Measurements from ENCODE around the gene DYNC1I2.
"Not testable (repeated sequence)": the region's sequence is repeated elsewhere in the genome, so short reads cannot be mapped to it uniquely, and the experiment has no call there.

Gene DYNC1I2

DNA sequence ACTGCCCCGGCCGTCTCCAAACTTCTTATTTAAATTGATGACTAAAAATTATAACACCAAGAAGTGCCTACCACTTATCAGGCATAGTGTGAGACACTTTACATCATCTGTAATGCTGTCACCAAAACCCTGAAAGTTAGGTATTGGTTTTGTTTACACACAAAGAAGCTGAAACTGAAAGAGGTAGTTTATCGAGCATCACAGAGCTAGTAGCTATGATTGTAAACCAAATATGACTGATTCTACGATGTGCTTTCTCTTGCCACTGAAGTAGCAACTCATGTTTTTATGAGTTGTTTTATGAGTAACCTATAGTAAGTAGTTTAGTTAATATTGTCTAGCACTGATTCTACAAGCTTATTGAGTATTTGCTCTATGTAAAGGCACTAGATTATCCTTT lies 31.5 kb downstream of the DYNC1I2 start:
- DNase-seq: no peak

DNA sequence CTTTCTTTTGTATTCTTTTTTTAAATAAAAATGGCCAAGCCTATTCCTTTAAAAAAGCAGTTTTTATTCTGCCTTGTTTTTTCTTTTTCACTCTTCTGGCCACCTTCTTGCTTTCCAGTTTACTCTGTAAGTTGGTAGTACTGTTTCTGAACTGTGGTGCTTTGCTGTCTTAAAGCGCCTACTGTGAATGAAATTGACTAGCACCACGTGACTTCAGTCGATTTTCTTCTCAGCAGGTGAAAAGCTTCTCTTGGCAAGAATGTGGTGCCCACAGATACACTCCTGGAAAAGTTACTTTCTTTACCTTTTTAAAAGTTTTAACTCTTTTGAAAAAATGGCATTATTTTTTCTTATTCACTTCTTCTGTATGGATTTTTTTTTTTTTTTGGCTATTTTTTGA lies 32.4 kb downstream of the DYNC1I2 start:
- DNase-seq: no peak

DNA sequence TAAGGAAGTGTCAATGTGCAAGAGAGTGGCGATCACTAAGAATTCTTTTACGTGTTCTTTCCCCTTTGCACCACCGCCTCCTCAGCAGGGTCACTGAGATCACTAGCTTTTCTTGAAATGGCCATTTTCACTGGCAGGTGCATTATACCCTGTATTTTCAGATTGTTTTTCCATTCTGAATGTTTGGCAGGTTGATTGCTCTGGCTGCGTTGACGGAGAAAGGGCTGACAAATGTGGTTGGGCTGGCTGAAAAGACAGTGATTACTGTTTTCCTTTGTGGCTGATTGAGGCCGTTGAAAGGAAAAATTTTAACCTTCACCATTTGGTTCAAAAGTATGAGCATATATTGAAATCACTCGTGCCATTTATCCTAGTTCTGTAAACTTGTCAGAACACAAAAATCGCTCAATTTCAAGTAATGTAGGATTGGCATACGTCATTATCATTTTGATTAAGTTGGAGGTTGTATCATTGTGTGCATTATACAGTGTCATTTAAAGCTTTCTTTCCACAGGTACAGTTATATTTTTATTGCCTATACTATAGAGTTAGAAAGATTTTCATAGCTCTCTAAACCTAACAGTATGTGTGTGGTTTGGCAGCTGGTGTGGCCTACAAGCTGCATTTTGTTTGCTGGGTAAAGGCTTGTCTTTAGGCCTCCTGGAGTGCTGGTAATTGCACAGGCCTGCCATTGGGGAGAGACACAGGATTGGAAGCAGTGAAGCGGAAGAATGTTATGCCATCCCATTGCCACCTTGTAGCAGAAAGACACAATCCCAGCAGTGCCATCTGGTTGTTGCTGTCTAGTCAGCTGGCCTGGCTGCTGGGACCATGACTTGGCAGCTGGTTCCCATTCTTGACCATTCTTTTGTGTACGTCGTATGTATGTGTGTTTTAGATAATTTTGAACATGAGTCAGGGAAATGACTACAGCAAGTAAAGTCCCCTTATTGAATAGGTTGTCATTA lies 36.7 kb downstream of the DYNC1I2 start:
- no peak for DNase-seq

DNA sequence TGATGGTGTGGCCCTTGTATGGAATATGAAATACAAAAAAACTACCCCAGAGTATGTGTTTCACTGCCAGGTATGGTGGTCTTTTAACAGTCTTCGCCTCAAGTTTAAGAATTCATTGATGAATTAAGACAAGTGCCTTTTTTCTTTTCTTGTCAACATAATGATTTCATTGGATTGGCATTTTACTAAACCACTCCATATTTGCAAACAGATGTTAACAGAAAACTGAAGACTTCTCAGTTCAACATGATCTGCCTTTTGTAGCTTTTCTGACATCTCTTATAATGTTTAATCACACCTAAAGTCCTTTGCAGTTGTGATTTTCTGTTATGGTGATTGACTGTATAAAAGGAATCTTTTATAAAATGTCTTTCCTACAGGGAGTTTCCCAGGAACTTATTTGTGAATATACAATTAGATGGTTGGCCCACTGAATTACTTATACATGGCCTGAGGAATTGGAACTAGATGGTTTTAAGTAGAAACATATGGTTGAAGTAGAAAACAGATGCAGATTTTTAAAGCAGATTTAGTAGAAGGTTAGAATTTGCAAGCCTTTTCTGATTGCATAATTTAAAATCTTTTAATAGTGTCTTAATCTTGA lies 39.7 kb downstream of the DYNC1I2 start:
- peak; percentile 41 for DNase-seq

DNA sequence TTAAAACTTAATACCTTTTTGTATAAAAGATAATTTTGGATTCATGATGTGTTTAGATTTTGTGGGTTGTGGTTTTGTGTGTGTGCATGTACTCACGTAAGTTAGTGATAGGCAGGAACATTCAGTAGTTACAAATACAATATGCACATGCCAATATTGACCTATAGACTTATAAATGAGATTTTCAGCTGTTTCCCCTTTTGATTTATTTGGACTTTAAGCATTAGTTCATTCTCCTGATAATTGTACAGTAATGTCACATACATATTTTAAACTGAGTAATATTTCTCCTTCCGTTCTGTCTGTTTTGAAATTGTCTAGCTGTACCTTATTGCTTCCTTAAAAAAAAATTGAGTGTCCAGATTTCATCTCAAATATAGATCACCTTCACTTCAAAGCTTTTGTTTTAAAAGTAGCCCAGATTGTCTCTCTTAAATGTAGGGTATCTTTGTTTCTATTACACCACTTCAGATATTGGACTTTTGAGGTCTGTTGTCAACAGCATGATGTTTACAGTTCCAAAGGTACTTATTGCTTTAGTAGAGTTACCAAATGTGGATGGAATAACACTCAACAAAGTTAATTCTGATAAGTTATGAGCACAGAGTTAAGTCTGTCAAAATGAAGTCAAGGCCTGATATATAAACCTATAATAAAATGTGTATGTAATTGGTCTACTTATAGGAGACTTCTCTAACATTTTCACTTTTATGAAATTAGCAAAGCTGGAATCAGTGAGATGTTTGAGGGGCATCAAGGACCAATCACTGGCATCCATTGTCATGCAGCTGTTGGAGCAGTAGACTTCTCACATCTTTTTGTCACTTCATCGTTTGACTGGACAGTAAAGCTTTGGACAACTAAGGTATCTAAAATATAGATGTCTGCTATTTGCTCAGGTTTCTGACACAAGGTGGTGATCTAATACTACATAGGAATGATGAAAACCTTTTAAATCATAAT lies 42.0 kb downstream of the DYNC1I2 start:
- no peak for DNase-seq

DNA sequence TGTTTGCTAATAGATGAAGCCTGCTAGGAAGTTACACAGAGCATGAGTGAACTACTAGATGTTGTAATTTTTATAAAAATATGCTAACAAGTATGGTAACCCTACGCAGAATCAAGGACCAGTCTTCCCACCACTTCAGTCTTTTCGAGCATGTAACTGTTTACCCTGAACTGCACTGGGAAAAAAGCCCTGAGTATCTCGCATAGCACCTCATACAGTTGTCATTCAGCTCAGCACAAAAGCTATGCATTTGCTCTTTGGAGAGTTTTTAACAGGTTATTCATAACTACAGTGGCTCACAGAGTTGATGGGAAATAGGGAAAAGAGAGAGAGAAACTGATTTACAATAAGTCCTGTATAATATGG lies 42.7 kb downstream of the DYNC1I2 start:
- no peak for DNase-seq

DNA sequence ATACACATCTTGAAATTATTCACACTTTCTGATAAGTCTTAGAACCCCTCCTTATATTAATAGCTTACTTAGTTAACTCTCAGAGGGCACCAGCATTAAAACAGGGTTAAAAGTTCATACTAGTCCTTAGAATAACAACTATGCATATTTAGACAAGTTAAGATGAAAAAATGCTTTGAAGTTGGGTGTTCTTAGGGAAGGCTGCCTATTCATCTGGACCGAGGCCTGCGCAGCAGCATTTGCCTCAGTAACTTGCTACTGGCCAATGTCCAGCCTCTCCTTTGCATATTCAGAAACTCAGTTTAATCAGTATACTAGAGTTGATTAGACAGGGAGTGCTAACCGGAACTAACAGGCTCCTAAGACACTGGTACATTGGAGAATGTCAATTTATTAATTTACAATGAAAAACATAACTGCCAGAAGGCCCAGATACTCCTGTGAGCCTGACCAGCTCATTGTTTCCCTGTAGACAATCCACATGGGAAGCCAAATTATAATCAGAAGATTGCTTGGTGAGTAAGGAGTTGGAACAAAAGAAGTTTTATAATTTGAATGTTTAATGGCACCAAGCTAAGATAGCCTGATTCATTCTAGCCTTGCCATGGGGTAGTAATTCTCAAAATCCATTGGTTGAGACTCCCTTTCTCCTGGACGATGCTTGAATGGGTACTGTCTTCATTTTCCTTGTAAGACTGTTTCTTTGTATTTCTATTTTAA lies 48.9 kb downstream of the DYNC1I2 start:
- no peak for DNase-seq

DNA sequence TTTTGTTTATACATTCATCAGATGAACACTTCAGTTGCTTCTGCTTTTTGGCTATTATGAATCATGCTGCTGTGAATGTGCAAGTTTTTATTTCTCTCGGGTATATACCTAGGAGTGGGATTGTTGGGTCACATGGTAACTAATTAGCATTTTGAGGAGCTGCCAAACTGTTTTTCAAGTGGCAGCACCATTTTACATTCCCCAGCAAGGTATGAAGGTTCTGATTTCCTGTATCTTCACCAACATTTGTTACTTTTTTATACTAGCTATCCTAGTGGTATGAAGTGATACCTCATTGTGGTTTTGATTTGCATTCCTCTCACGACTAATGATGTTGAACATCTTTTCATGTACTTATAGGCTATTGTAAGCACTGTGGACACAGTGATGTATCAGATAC lies 53.9 kb downstream of the DYNC1I2 start:
- DNase-seq: peak; percentile 54

DNA sequence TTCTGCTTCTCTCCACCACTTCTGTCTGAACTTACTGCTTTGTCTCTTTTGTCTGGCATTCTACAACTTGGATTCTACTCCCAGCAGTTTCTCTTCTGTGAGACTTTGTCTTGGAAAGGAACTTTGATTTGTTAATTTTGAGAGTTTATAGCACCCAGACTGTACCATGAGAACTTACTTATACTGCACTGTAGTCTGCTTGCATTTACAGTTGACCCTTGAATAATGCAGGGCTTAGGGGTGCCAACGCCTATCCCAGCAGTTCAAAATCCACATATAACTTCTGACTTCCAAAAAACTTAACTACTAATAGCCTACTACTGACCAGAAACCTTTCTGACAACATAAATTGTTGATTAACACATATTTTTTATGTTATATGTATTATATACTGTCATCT lies 55.5 kb downstream of the DYNC1I2 start:
- DNase-seq: no peak

DNA sequence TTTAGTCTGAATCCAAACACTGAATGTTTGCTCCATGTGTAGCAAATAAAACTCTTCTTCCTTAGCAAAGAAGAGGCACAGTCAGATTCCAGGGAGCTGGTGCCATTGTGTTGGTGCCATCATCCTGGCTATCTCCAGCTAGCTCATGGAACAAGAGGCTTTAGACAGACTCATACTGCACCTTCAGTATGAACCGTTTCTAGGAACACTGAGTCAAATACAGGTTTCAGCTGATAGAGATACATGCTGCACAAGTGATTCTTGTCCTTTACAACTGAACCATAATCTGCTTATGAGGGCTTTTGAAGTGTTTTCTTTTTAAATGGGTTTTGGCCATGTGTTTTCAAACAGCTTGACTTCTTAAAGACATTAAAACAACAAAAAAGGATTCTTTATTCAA lies 57.9 kb downstream of the DYNC1I2 start:
- DNase-seq: no peak

DNA sequence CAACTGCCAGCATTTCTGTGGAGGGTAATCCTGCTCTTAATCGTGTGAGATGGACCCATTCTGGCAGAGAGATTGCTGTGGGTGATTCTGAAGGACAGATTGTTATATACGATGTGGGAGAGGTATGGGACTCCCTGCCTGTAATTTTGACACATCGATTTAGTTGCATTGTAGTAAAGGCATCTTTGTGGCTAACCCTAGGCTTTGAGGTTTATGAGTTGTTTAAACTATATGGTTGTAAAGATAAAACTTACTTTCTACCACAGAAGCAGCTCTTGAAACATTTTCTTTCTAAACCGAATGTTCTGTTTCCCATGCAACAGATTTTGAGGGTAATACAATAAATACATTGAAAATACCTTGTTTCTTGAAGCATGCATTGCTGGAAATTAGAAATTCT lies 58.5 kb downstream of the DYNC1I2 start:
- no peak for DNase-seq

DNA sequence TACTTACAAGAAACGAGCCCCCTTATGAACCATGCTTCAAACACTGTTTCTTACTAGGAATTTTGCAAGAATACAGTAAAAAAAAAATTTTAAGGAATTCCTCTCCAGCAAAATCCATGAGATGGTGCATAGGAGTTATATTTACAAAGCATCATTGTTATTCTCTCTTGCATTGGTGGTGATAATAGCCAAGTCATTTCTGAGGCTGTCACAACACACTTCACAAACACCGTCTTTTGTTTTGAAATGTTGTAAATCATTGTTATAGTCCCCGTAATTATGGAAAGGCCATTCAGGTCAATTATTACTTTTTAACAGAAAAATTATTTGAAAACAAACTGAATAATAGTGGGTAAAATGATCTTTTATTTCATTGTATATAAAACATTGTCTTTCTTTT lies 60.1 kb downstream of the DYNC1I2 start:
- no peak for DNase-seq

DNA sequence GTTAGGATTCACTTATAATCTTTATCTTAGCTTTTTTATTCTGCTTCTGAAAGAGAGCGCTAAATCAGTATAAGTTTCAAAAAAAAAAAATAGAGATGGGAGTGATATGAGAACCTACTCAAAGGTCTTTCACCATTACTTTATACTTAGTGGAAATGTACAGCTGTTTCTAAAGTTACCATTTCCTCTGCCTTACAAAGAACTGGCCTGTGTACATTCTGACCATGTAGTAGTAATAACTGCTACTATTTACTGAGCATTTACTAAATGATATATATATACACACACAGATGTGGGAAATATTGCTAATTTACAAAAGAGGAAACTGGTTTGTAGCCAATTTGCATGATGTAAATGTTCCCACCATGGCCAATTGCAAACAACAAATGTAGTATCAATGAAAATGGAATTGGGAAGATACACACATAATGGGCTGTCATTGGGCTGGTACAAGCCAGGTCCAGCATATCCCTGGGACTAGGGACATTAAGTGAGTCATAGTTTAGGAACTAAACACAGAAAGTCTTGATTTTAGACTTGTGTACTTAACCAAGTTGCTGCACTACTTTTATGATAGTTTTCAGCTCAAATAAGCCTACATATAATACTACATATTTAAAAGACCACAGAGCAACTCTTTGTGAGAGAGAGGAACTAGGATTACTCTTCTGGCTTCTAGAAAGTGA lies 67.1 kb downstream of the DYNC1I2 start:
- DNase-seq: peak; percentile 7

DNA sequence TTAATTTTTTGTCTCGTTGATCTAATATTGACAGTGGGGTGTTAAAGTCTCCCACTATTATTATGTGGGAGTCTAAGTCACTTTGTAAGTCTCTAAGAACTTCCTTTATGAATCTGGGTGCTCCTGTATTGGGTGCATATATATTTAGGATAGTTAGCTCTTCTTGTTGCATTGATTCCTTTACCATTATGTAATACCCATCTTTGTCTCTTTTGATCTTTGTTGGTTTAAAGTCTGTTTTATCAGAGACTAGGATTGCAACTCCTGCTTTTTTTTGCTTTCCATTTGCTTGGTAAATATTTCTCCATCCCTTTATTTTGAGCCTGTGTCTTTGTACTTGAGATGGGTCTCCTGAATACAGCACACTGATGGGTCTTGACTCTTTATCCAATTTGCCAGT lies 71.5 kb downstream of the DYNC1I2 start:
- not testable (repeated sequence) for DNase-seq

DNA sequence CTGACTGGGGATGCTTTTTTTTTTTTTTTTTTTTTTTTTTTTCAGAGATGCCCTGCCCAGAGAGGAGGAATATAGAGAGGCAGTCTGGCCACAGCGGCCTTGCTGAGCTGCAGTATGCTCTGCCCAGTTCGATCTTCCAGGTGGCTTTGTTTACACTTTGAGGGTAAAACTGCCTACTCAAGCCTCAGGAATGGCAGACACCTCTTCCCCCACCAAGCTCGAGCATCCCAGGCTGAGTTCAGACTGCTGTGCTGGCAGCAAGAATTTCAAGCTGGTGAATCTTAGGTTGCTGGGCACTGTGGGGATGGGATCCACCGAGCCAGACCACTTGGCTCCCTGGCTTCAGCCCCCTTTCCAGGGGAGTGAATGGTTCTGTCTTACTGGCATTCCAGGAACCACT lies 73.9 kb downstream of the DYNC1I2 start:
- not testable (repeated sequence) for DNase-seq

DNA sequence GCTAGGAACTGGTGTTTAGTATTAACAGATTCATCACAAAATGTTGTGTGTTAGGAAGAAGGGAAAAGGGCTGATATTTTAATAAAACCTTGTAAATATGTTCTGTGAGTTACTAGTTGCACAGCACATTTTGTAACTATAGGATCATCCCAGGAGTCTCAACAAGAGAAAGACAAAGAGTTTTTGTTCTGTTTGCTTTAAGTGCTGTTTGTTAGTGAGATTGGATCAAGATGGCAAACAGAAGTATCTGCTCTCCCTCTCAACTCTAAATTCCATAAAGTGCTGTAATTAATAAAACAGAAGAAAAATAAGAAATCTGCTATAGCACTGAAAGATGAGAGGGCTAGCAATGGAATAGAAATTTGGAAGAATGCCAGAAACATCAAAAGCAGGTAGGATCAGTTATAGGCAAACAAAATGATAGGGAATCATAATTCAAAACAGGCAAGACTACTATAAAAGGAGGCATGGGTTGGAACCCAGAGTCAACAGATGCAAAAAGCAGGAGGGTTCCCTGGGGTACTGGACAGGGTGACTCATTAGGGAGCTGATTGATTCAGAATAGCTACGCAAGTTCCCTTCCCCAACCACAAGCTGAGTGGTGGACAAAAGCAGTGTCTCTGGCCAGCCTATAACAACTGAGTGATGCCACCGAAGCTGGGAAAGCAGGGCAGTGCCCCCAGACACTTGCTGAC lies 75.8 kb downstream of the DYNC1I2 start:
- DNase-seq: peak; percentile 39

DNA sequence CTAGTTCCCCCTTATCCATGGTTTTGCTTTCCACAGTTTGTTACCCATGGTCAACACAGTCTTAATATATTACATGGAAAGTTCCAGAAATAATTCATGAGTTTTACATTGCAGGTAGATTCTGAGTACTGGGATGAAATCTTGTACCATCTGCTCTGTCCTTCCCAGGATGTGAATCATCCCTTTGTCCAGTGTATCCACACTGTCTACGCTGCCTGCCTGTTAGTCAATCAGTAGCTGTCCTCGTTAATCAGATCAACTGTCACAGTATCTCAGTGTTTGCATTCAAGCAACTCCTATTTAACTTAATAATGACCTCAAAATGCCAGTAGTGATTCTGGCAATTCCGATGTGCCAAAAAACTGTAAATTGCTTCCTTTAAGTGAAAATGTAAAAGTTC lies 76.3 kb downstream of the DYNC1I2 start:
- DNase-seq: no peak

DNA sequence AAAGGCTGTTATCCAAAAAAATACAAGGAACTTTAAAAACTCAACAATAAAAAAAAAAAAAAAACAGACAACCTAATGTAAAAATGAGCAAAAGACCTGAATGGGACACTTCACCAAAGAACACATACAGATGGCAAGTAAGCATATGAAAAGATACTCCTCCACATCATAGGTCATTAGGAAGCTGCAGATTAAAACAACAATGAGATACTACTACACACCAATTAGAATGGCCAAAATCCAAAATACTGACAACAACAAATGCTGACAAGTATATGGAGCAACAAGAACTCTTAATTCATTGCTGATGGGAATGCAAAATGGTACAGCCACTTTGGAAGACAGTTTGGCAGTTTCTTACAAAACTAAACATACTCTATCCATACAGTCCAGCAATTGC lies 84.2 kb downstream of the DYNC1I2 start:
- DNase-seq: no peak

DNA sequence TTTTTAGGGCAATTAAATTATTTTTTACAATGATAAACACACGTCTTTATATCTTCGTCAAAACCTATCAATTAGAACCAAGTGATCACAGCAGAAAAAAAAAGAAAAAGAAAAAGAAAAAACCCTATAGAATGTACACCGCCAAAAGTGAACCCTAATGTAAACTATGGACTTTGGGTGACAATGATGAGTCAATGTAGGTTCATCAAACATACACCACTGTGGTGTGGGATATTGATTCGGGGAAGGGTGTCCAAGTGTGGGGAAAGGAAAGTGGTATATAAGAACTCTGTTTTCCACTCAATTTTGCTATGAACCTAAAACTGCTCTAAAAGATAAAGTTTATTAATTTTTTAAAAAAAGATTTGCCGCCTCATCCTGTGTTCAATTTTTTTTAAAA lies 85.1 kb downstream of the DYNC1I2 start:
- no peak for DNase-seq

DNA sequence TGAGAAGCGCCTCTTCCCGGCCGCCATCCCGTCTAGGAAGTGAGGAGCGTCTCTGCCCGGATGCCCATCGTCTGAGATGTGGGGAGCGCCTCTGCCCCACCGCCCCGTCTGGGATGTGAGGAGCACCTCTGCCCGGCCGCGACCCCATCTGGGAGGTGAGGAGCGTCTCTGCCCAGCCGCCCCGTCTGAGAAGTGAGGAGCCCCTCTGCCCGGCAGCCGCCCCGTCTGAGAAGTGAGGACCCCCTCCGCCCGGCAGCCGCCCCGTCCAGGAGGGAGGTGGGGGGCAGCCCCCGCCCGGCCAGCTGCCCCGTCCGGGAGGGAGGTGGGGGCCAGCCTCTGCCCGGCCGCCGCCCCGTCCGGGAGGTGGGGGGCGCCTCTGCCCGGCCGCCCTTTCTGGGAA lies 87.3 kb downstream of the DYNC1I2 start:
- DNase-seq: not testable (repeated sequence)

DNA sequence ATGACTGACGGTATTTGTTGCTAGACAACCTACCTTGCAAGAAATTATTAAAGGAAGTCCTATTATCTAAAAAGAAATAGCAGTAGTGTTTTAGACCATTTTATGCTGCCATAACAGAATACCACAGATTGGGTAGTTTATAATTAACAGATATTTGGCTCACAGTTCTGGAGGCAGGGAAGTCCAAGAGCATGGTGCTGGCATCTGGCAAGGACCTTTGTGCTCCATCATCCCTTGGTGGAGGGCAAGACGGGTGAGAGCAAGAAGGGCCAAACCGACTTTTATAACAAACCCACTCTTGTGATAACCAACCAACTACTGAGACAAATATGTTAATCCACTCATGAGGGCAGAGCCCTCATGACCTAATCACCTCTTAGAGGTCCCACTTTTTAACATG lies 91.2 kb downstream of the DYNC1I2 start:
- no peak for DNase-seq
